ENCODE data around the gene TOP3B.

GRCh38 chr22:21915624-21916308 is 66.8 kb downstream of the TOP3B start:
- TF ChIP-seq POLR2A (IDR thresholded peaks at IDR 0.05): no peak
- no peak for TF ChIP-seq CTCF (IDR thresholded peaks at IDR 0.05)
- TF ChIP-seq EP300 (IDR thresholded peaks at IDR 0.05; ENCODE audit: low read depth): no peak
- TF ChIP-seq POLR2AphosphoS5 (IDR thresholded peaks at IDR 0.05): no peak

Data from transverse colon (tissue), 4 donors.